HepG2 (cell line): ENCODE data around the gene EGLN1. TPM values are rescaled to one million over a fixed set of nuclear protein-coding genes. Genes with fewer than 3 reads are reported as not detected.

Experiments used
- DMAP1 ChIP-seq: IDR thresholded peaks from 2 replicates; pipeline ENCODE4 v1.6.1; 2016
- DRAP1 ChIP-seq: IDR thresholded peaks from 2 replicates; pipeline ENCODE4 v1.6.1; 2016; ENCODE audit warnings: missing genetic modification reagents, missing compliant biosample characterization
- ETV5 ChIP-seq: IDR thresholded peaks from 2 replicates; pipeline ENCODE4 v1.6.1; 2018; ENCODE audit warnings: missing biosample characterization, missing genetic modification reagents, inconsistent platforms, borderline replicate concordance
- FOXM1 ChIP-seq: sonication (generic); formaldehyde crosslinking; IDR thresholded peaks from 2 replicates; pipeline ENCODE4 v1.5.0; 2020; ENCODE audit warnings: missing genetic modification reagents
- HIVEP1 ChIP-seq: sonication (generic); formaldehyde crosslinking; IDR thresholded peaks from 2 replicates; pipeline ENCODE4 v1.4.0; 2020; ENCODE audit warnings: mild to moderate bottlenecking, missing genetic modification reagents
- IRF1 ChIP-seq: sonication (generic); formaldehyde crosslinking; IDR thresholded peaks from 2 replicates; pipeline ENCODE4 v1.4.0; 2020; ENCODE audit warnings: low read depth, mild to moderate bottlenecking, missing genetic modification reagents
- KLF6 ChIP-seq: IDR thresholded peaks from 2 replicates; pipeline ENCODE4 v1.8.0; 2016; ENCODE audit warnings: missing biosample characterization, missing genetic modification reagents
- KMT2A ChIP-seq: sonication (generic); formaldehyde crosslinking; IDR thresholded peaks from 2 replicates; pipeline ENCODE4 v1.4.0; 2020; ENCODE audit warnings: missing genetic modification reagents
- MTERF4 ChIP-seq: sonication (generic); formaldehyde crosslinking; IDR thresholded peaks from 2 replicates; pipeline ENCODE4 v1.8.0; 2023; ENCODE audit warnings: mild to moderate bottlenecking, missing genetic modification reagents
- ONECUT2 ChIP-seq: sonication (generic); formaldehyde crosslinking; IDR thresholded peaks from 2 replicates; pipeline ENCODE4 v1.4.0; 2020; ENCODE audit warnings: missing genetic modification reagents
- POLR2G ChIP-seq: fragments of 200-400 bp; formaldehyde crosslinking; IDR thresholded peaks from 2 replicates; pipeline ENCODE4 v1.6.1; 2018; ENCODE audit warnings: mild to moderate bottlenecking, low read depth, low read length, moderate library complexity
- SMYD3 ChIP-seq: sonication (generic); formaldehyde crosslinking; IDR thresholded peaks from 2 replicates; pipeline ENCODE4 v1.8.1; 2023; ENCODE audit warnings: mild to moderate bottlenecking, missing genetic modification reagents
- TGIF2 ChIP-seq: IDR thresholded peaks from 2 replicates; pipeline ENCODE4 v1.6.1; 2016; ENCODE audit warnings: control low read depth, missing compliant biosample characterization
- THAP9 ChIP-seq: sonication (generic); formaldehyde crosslinking; IDR thresholded peaks from 2 replicates; pipeline ENCODE4; 2020; ENCODE audit warnings: missing genetic modification reagents, mild to moderate bottlenecking, borderline replicate concordance
- U2AF1 ChIP-seq: fragments of 200-400 bp; formaldehyde crosslinking; optimal IDR thresholded peaks from 2 replicates; pipeline ENCODE3; 2017; ENCODE audit warnings: mild to moderate bottlenecking, low read depth, low read length
- ZFP91 ChIP-seq: sonication (generic); formaldehyde crosslinking; IDR thresholded peaks from 2 replicates; pipeline ENCODE4 v1.9.0; 2022; ENCODE audit warnings: missing genetic modification reagents, mild to moderate bottlenecking, borderline replicate concordance
- ZMAT3 ChIP-seq: sonication (generic); formaldehyde crosslinking; conservative IDR thresholded peaks from 2 replicates; pipeline ENCODE4 v1.7.0; 2021; ENCODE audit warnings: missing genetic modification reagents
- ZNF207 ChIP-seq: fragments of 450-650 bp; IDR thresholded peaks from 2 replicates; pipeline ENCODE4 v1.6.1; 2016; ENCODE audit warnings: antibody characterized with exemption, borderline replicate concordance
- ZNF264 ChIP-seq: sonication (generic); formaldehyde crosslinking; IDR thresholded peaks from 2 replicates; pipeline ENCODE4 v1.4.0; 2020; ENCODE audit warnings: missing genetic modification reagents
- ZNF337 ChIP-seq: sonication (generic); formaldehyde crosslinking; IDR thresholded peaks from 2 replicates; pipeline ENCODE4 v1.5.1; 2020; ENCODE audit warnings: missing genetic modification reagents, low read depth, mild to moderate bottlenecking, borderline replicate concordance
- ZNF354B ChIP-seq: sonication (generic); formaldehyde crosslinking; IDR thresholded peaks from 2 replicates; pipeline ENCODE4 v1.8.0; 2022; ENCODE audit warnings: mild to moderate bottlenecking, missing genetic modification reagents
- ZNF501 ChIP-seq: sonication (generic); formaldehyde crosslinking; IDR thresholded peaks from 2 replicates; pipeline ENCODE4 v1.5.1; 2020; ENCODE audit warnings: mild to moderate bottlenecking, moderate library complexity, missing genetic modification reagents
- ZSCAN12 ChIP-seq: sonication (generic); formaldehyde crosslinking; IDR thresholded peaks from 2 replicates; pipeline ENCODE4 v1.9.0; 2021; ENCODE audit warnings: mild to moderate bottlenecking, missing genetic modification reagents
- polyA plus RNA-seq, 8 experiments: library from polyadenylated mRNA; depleted of rRNA in 3 of 8; stranded (reverse) in 7 of 8; unstranded in 1 of 8; fragments of >200 nt; fragmentation: Illumina TruSeq in 4 of 8; extraction: Trizol in 4 of 8; gene quantifications; 2 replicates each; pipeline versions ENCODE4 v1.2.1 to v1.2.3, GENCODE V29; 2011 to 2016; ENCODE audit warnings: low read depth in 4 of 8, missing spikeins in 1 of 8, mixed read lengths in 1 of 8; ENCODE audit not compliant: insufficient read depth in 1 of 8
- total RNA-seq, 5 experiments: library from RNA; depleted of rRNA; stranded (reverse); fragments of >200 nt; fragmentation: Illumina TruSeq; extraction: Trizol; gene quantifications; 2 replicates each; pipeline ENCODE4 v1.2.3, GENCODE V29; 2016; ENCODE audit warnings: low read depth in 1 of 5

EGLN1 gene
- total and polyA plus RNA-seq, 2 of the 13 experiments (the other 11 are each of a cell fraction or from before 2014, with no cell fraction given), result 34.4 to 44.1 TPM

GRCh38 chr1:231338270-231339128 is 83.6 kb downstream of the EGLN1 start, which contains the start of gene SPRTN (continued):
- TF ChIP-seq DRAP1 (CRISPR knock-in tag), result no peak
- TF ChIP-seq TGIF2, result 0 out of 2 replicates have a peak, but pooled peaks have one; percentile 4
- TF ChIP-seq ZSCAN12 (CRISPR knock-in tag), result 0 out of 2 replicates have a peak, but pooled peaks have one; percentile 4
- TF ChIP-seq ZNF207, result no peak
- peak; percentile 55; the same call in 1 of the 2 replicates for TF ChIP-seq THAP9
- TF ChIP-seq HIVEP1 (CRISPR knock-in tag), result peak; percentile 83
- 0 out of 2 replicates have a peak, but pooled peaks have one; percentile 15 for TF ChIP-seq MTERF4 (CRISPR knock-in tag)
- TF ChIP-seq ETV5 (CRISPR knock-in tag), result 0 out of 2 replicates have a peak, but pooled peaks have one; percentile 8
- TF ChIP-seq ZNF354B (CRISPR knock-in tag), result no peak
- TF ChIP-seq DMAP1, result peak; percentile 51; the same call in 1 of the 2 replicates
- no peak for TF ChIP-seq ZNF337 (CRISPR knock-in tag)
- TF ChIP-seq ZMAT3 (CRISPR knock-in tag), result no peak
- no peak for TF ChIP-seq IRF1
- TF ChIP-seq SMYD3, result no peak
- TF ChIP-seq U2AF1, result no peak
- 0 out of 2 replicates have a peak, but pooled peaks have one; percentile 11 for TF ChIP-seq KMT2A (CRISPR knock-in tag)
- TF ChIP-seq POLR2G, result peak; percentile 69; the same call in 1 of the 2 replicates
- TF ChIP-seq ZFP91, result peak; percentile 65
- peak; percentile 3; the same call in 1 of the 2 replicates for TF ChIP-seq KLF6 (CRISPR knock-in tag)
- TF ChIP-seq FOXM1 (CRISPR knock-in tag), result 0 out of 2 replicates have a peak, but pooled peaks have one; percentile 13
- 0 out of 2 replicates have a peak, but pooled peaks have one; percentile 18 for TF ChIP-seq ZNF264 (CRISPR knock-in tag)
- TF ChIP-seq ONECUT2 (CRISPR knock-in tag), result peak; percentile 25; the same call in 1 of the 2 replicates
- TF ChIP-seq ZNF501, result no peak; the same call in 1 of the 2 replicates
